ENCODE data around the gene COL5A2. TPM values are rescaled to one million over a fixed set of nuclear protein-coding genes. Genes with fewer than 3 reads are reported as not detected.

COL5A2 gene
- total and polyA plus RNA-seq, 4 donors: 3.2 to 83.5 (median 9.1) TPM

GRCh38 chr2:189151906-189152305, 27.7 kb downstream of the COL5A2 start:
- Histone ChIP-seq H3K27me3 (ENCODE audit: control insufficient read depth in 4 of 4, insufficient read depth in 4 of 4, low read length in 3 of 4) (no peaks in the 10 kb centered on the region), H3K36me3 (ENCODE audit: control insufficient read depth in 4 of 4, insufficient read depth in 3 of 4, low read depth in 1 of 4, low read length in 3 of 4) (no peaks in the 10 kb centered on the region), H3K4me1 (ENCODE audit: control insufficient read depth in 4 of 4, insufficient read depth in 4 of 4, low read length in 3 of 4) (peaks cover 0 to 4% (median 1%) of the 10 kb centered on the region in 4 donors), H3K27ac (ENCODE audit: low read depth in 1 of 2, low read length in 2 of 2) (no peak overlapping the region), H3K4me3 (ENCODE audit: low read depth in 1 of 3, low read length in 3 of 3) (no peak overlapping the region), H3K9ac (ENCODE audit: low read depth in 1 of 2, low read length in 2 of 2) (no peak overlapping the region), H3K9me3 (ENCODE audit: control insufficient read depth in 4 of 4, low read length in 3 of 4) (no peaks in the 10 kb centered on the region)
- TF ChIP-seq RAD21 (IDR thresholded peaks at IDR 0.05) (no peak), YY1 (IDR thresholded peaks at IDR 0.05) (no peak), FOXA2 (IDR thresholded peaks at IDR 0.05) (no peak), NR2F2 (IDR thresholded peaks at IDR 0.05) (no peak), TAF1 (conservative IDR thresholded peaks at IDR 0.05) (no peak), HNF4G (IDR thresholded peaks at IDR 0.05) (no peak), SP1 (IDR thresholded peaks at IDR 0.05) (no peak), RXRA (IDR thresholded peaks at IDR 0.05) (no peak), EGR1 (IDR thresholded peaks at IDR 0.05; ENCODE audit: low read depth in 2 of 2) (no peak), JUND (IDR thresholded peaks at IDR 0.05) (no peak), ATF3 (IDR thresholded peaks at IDR 0.05) (no peak), REST (IDR thresholded peaks at IDR 0.05) (no peak), HNF4A (conservative IDR thresholded peaks at IDR 0.05) (no peak), GABPA (IDR thresholded peaks at IDR 0.05 in 1 of 2, conservative IDR thresholded peaks at IDR 0.05 in 1 of 2) (no peak), MAX (IDR thresholded peaks at IDR 0.05) (no peak)
- no peak for DNase-seq (ENCODE audit: low spot score)

- H3K9me3 ChIP-seq (ENCODE audit: control insufficient read depth in 4 of 4, low read length in 3 of 4): no peaks in the 10 kb centered on the region
- no peaks in the 10 kb centered on the region for H3K27me3 ChIP-seq (ENCODE audit: control insufficient read depth in 4 of 4, insufficient read depth in 4 of 4, low read length in 3 of 4)
- no peak overlapping the region for H3K9ac ChIP-seq (ENCODE audit: low read depth in 1 of 2, low read length in 2 of 2)
- no peaks in the 10 kb centered on the region for H3K36me3 ChIP-seq (ENCODE audit: control insufficient read depth in 4 of 4, insufficient read depth in 3 of 4, low read depth in 1 of 4, low read length in 3 of 4)
- no peak overlapping the region for H3K27ac ChIP-seq (ENCODE audit: low read depth in 1 of 2, low read length in 2 of 2)
- WGBS: 9% methylated on average over 2 of the region's 2 CpGs
- no peak for TF ChIP-seq HNF4G (IDR thresholded peaks at IDR 0.05)
- TF ChIP-seq YY1 (IDR thresholded peaks at IDR 0.05): no peak
- no peak for TF ChIP-seq FOXA2 (IDR thresholded peaks at IDR 0.05)
- TF ChIP-seq CTCF (IDR thresholded peaks at IDR 0.05; ENCODE audit: low read depth, low read length, missing input control): no peak
- TF ChIP-seq ATF3 (IDR thresholded peaks at IDR 0.05): no peak
- TF ChIP-seq RXRA (IDR thresholded peaks at IDR 0.05): peak in 1 of 2 donors; percentile 21
- TF ChIP-seq JUND (IDR thresholded peaks at IDR 0.05): peak in 1 of 2 donors; percentile 14
- no peak for TF ChIP-seq GABPA (IDR thresholded peaks at IDR 0.05 in 1 of 2, conservative IDR thresholded peaks at IDR 0.05 in 1 of 2)
- peak; percentile 36 for TF ChIP-seq SP1 (IDR thresholded peaks at IDR 0.05)
- H3K4me3 ChIP-seq (ENCODE audit: low read depth in 1 of 3, low read length in 3 of 3): no peak overlapping the region
- no peak for DNase-seq (ENCODE audit: low spot score)
- peaks cover 0 to 4% (median 1%) of the 10 kb centered on the region in 4 donors for H3K4me1 ChIP-seq (ENCODE audit: control insufficient read depth in 4 of 4, insufficient read depth in 4 of 4, low read length in 3 of 4)
These were observed 29.5 kb downstream of the COL5A2 start for GRCh38 chr2:189150033-189150432.
